ENCODE data around the gene WWOX.

Gene WWOX

DNA sequence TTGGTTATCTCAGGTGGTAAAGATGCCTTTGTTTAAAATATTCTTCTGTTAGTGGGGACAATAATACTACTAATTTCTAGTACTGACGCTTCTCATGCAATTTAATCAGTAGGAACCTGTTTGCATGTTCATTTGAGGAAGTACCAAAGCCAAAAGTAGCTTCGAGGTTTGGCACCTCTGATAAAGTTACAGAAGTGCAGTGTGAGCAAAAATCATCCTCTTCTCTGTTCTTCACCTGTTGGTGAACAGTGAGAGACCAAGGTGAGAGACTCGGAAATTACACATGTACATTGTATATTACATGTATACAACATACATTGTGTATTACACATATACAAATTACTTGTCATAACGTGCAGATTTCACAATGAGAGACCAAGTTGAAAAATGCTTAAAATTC is 1096.5 kb downstream of the WWOX start:
- 94 to 100% methylated on average over 2 of the region's 4 CpGs for WGBS, 2 experiments (ENCODE audit: insufficient coverage in 2 of 2)
- peaks cover 6% of the 10 kb centered on the region for H3K4me1 ChIP-seq (ENCODE audit: control insufficient read depth, insufficient read depth, low read length, poor library complexity, severe bottlenecking)
- H3K27ac ChIP-seq (ENCODE audit: low read depth, low read length, severe bottlenecking) = no peak overlapping the region
- no peaks in the 10 kb centered on the region for H3K36me3 ChIP-seq (ENCODE audit: control insufficient read depth, insufficient read depth, low read length)
- H3K9me3 ChIP-seq (ENCODE audit: control insufficient read depth, low read length) = no peaks in the 10 kb centered on the region
- no peak overlapping the region for H3K4me3 ChIP-seq (ENCODE audit: extremely low read depth, insufficient read depth, low read length, poor library complexity, severe bottlenecking)

DNA sequence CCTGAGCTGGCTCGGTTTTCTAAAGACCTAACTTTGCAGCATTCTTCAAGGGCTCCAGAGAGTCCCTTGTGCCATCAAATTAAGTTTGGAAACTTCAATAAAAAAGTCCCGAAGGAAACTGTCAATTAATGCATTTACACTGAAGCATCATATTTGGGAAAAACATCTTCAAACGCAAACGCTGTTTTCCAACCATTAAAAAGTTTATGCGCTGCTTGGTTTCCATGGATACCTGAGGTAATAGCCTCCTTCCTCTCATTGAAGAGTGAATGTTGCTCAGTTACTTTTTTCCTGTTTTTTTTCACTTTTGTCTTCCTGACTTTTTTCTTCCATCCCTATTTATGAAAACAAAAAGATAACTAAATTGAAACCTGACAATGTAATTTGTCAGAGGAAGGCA is 1102.0 kb downstream of the WWOX start:
- H3K27ac ChIP-seq (ENCODE audit: low read depth, low read length, severe bottlenecking) = no peak overlapping the region
- no peak overlapping the region for H3K4me3 ChIP-seq (ENCODE audit: extremely low read depth, insufficient read depth, low read length, poor library complexity, severe bottlenecking)
- no peaks in the 10 kb centered on the region for H3K4me1 ChIP-seq (ENCODE audit: control insufficient read depth, insufficient read depth, low read length, poor library complexity, severe bottlenecking)
- no peaks in the 10 kb centered on the region for H3K36me3 ChIP-seq (ENCODE audit: control insufficient read depth, insufficient read depth, low read length)
- 90 to 100% methylated on average over 4 to 5 of the region's 5 CpGs for WGBS, 2 experiments (ENCODE audit: insufficient coverage in 2 of 2)
- no peaks in the 10 kb centered on the region for H3K9me3 ChIP-seq (ENCODE audit: control insufficient read depth, low read length)

DNA sequence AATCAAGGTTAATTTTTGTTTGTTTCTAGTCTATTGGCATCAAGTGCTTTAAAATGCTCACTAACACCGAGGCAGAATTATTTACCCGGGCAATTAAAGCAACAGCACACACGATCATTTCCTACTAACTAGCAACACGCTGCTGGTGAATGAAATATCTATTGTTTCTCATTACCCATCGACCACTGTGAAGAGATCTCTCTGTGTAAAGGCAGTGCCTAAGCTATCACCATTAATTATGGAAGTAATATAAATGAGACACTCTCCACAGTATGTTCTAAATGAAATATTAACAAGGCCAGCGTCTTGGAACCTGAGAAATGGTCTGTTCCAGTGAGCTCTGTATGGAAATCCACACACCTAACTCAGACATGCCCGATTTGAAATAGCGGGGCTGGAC is 1103.5 kb downstream of the WWOX start:
- Histone ChIP-seq H3K4me3 (ENCODE audit: extremely low read depth, insufficient read depth, low read length, poor library complexity, severe bottlenecking) (no peak overlapping the region), H3K4me1 (ENCODE audit: control insufficient read depth, insufficient read depth, low read length, poor library complexity, severe bottlenecking) (no peaks in the 10 kb centered on the region), H3K36me3 (ENCODE audit: control insufficient read depth, insufficient read depth, low read length) (no peaks in the 10 kb centered on the region), H3K9me3 (ENCODE audit: control insufficient read depth, low read length) (no peaks in the 10 kb centered on the region), H3K27ac (ENCODE audit: low read depth, low read length, severe bottlenecking) (no peak overlapping the region)
- WGBS, 2 experiments (ENCODE audit: insufficient coverage in 2 of 2) = 100% methylated on average over 2 of the region's 8 CpGs; no CpG with 5 or more reads in 1 of the 2 experiments

DNA sequence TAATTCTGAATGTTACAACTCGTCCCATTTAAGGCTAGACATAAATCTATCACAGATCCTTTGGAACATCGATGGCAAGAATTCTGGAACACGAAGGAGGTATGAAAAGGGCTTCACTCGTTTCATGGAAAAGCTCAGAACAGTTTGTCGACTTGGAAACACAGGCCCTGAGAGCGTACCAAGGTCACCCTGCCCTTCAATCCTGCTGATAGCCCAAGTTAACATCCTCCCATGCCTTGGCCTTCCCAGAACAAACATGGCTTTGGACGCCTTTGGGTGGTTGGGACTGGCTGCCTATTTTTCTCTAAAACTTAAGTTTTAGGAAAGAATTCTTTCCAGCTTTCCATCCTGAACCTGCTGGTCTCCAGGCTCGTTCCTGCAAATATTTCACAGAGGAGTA is 1105.0 kb downstream of the WWOX start:
- Histone ChIP-seq H3K27ac (ENCODE audit: low read depth, low read length, severe bottlenecking) (no peak overlapping the region), H3K4me3 (ENCODE audit: extremely low read depth, insufficient read depth, low read length, poor library complexity, severe bottlenecking) (no peak overlapping the region), H3K4me1 (ENCODE audit: control insufficient read depth, insufficient read depth, low read length, poor library complexity, severe bottlenecking) (no peaks in the 10 kb centered on the region), H3K36me3 (ENCODE audit: control insufficient read depth, insufficient read depth, low read length) (no peaks in the 10 kb centered on the region), H3K9me3 (ENCODE audit: control insufficient read depth, low read length) (no peaks in the 10 kb centered on the region)
- WGBS, 2 experiments (ENCODE audit: insufficient coverage in 2 of 2) = 96 to 97% methylated on average over 5 to 8 of the region's 8 CpGs

DNA sequence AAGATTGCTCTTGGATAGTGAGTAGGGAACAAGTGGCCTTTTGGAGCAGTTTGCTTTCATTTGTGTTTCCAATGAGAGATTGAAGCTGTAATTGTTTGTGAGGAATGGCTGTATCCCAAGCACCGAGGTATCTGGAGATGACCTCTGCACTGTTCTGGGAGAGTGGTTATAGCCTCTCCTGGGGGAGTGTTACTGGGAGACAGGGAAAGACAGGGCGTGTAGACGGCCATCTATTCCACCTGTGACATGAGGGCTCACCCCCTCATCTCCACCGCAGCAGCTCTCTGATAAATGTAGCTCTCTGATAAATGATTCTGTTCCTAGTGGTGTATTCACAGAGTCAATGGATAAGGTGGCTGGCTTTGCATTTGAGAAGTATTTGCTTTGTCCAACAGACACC is 1107.4 kb downstream of the WWOX start:
- 100% methylated on average over 1 of the region's 4 CpGs; no CpG with 5 or more reads in 1 of the 2 experiments for WGBS, 2 experiments (ENCODE audit: insufficient coverage in 2 of 2)
- Histone ChIP-seq H3K36me3 (ENCODE audit: control insufficient read depth, insufficient read depth, low read length) (no peaks in the 10 kb centered on the region), H3K4me1 (ENCODE audit: control insufficient read depth, insufficient read depth, low read length, poor library complexity, severe bottlenecking) (no peaks in the 10 kb centered on the region)

DNA sequence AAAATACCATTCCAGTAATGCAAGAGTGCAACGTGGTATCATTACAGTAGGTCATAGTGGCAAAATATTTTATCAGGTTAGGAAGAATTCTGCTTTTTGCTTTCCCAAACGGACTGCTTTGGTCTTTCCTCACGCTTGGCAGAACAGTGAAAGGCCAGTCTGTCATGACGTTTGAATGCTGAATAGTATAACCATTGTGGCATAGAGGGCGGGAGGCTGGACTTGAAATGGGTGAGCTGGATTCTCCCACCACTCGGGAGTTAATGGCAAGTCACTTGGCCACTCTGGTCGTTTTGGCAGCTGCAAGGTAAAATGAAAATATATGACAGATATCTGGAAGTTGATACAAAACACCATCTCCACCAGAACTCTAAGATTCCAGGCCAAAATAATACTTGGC is 1109.9 kb downstream of the WWOX start:
- Histone ChIP-seq H3K9me3 (ENCODE audit: control insufficient read depth, low read length) (no peaks in the 10 kb centered on the region), H3K4me1 (ENCODE audit: control insufficient read depth, insufficient read depth, low read length, poor library complexity, severe bottlenecking) (no peaks in the 10 kb centered on the region), H3K36me3 (ENCODE audit: control insufficient read depth, insufficient read depth, low read length) (no peaks in the 10 kb centered on the region), H3K4me3 (ENCODE audit: extremely low read depth, insufficient read depth, low read length, poor library complexity, severe bottlenecking) (no peak overlapping the region), H3K27ac (ENCODE audit: low read depth, low read length, severe bottlenecking) (no peak overlapping the region)
- 85 to 95% methylated on average over 5 of the region's 7 CpGs for WGBS, 2 experiments (ENCODE audit: insufficient coverage in 2 of 2)

More for the DNA sequence above, 1107.4 kb downstream of the WWOX start:
- H3K4me3 ChIP-seq (ENCODE audit: extremely low read depth, insufficient read depth, low read length, poor library complexity, severe bottlenecking) = no peak overlapping the region
- H3K27ac ChIP-seq (ENCODE audit: low read depth, low read length, severe bottlenecking) = no peak overlapping the region
- H3K9me3 ChIP-seq (ENCODE audit: control insufficient read depth, low read length) = no peaks in the 10 kb centered on the region

DNA sequence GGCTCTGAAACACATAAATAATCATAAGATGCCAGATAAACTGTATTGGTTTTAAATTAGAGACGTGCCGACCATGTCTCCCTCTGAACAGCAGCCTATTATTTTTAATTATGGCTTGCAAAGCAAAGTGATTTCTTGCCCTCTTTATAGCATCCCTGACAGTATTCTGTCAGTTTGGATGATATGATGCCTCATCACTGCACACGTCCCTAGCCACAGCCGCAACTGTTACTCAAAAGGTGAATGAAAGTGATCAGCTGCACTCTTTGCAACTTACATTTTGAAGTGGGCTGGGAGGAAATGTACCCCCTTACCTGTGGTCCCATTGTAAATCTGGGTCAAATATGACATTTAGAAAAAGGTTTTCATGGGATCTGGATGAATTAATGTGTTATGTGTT is 1111.2 kb downstream of the WWOX start:
- Histone ChIP-seq H3K4me3 (ENCODE audit: extremely low read depth, insufficient read depth, low read length, poor library complexity, severe bottlenecking) (no peak overlapping the region), H3K36me3 (ENCODE audit: control insufficient read depth, insufficient read depth, low read length) (no peaks in the 10 kb centered on the region), H3K9me3 (ENCODE audit: control insufficient read depth, low read length) (no peaks in the 10 kb centered on the region), H3K4me1 (ENCODE audit: control insufficient read depth, insufficient read depth, low read length, poor library complexity, severe bottlenecking) (no peaks in the 10 kb centered on the region), H3K27ac (ENCODE audit: low read depth, low read length, severe bottlenecking) (no peak overlapping the region)
- WGBS, 2 experiments (ENCODE audit: insufficient coverage in 2 of 2) = 100% methylated on average over 1 of the region's 4 CpGs

DNA sequence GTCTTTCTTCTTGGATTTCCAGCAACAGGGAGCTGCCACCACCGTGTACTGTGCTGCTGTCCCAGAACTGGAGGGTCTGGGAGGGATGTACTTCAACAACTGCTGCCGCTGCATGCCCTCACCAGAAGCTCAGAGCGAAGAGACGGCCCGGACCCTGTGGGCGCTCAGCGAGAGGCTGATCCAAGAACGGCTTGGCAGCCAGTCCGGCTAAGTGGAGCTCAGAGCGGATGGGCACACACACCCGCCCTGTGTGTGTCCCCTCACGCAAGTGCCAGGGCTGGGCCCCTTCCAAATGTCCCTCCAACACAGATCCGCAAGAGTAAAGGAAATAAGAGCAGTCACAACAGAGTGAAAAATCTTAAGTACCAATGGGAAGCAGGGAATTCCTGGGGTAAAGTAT is 1112.1 kb downstream of the WWOX start:
- no peaks in the 10 kb centered on the region for H3K36me3 ChIP-seq (ENCODE audit: control insufficient read depth, insufficient read depth, low read length)
- no peaks in the 10 kb centered on the region for H3K4me1 ChIP-seq (ENCODE audit: control insufficient read depth, insufficient read depth, low read length, poor library complexity, severe bottlenecking)
- WGBS, 2 experiments (ENCODE audit: insufficient coverage in 2 of 2) = 91 to 95% methylated on average over 8 to 13 of the region's 13 CpGs
- no peak overlapping the region for H3K4me3 ChIP-seq (ENCODE audit: extremely low read depth, insufficient read depth, low read length, poor library complexity, severe bottlenecking)
- H3K27ac ChIP-seq (ENCODE audit: low read depth, low read length, severe bottlenecking) = no peak overlapping the region
- H3K9me3 ChIP-seq (ENCODE audit: control insufficient read depth, low read length) = no peaks in the 10 kb centered on the region

DNA sequence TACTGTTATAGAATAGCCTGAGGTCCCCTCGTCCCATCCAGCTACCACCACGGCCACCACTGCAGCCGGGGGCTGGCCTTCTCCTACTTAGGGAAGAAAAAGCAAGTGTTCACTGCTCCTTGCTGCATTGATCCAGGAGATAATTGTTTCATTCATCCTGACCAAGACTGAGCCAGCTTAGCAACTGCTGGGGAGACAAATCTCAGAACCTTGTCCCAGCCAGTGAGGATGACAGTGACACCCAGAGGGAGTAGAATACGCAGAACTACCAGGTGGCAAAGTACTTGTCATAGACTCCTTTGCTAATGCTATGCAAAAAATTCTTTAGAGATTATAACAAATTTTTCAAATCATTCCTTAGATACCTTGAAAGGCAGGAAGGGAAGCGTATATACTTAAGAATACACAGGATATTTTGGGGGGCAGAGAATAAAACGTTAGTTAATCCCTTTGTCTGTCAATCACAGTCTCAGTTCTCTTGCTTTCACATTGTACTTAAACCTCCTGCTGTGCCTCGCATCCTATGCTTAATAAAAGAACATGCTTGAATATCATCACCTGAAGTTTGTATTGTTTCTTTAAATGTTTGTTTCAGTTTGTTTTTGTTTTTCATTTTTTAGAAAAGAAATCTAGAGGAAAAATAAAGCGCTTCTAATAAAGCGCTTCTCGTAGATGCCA is 1112.8 kb downstream of the WWOX start:
- Histone ChIP-seq H3K9me3 (ENCODE audit: control insufficient read depth, low read length) (no peaks in the 10 kb centered on the region), H3K4me1 (ENCODE audit: control insufficient read depth, insufficient read depth, low read length, poor library complexity, severe bottlenecking) (no peaks in the 10 kb centered on the region)
- WGBS, 2 experiments (ENCODE audit: insufficient coverage in 2 of 2) = 77 to 86% methylated on average over 4 to 8 of the region's 10 CpGs

DNA sequence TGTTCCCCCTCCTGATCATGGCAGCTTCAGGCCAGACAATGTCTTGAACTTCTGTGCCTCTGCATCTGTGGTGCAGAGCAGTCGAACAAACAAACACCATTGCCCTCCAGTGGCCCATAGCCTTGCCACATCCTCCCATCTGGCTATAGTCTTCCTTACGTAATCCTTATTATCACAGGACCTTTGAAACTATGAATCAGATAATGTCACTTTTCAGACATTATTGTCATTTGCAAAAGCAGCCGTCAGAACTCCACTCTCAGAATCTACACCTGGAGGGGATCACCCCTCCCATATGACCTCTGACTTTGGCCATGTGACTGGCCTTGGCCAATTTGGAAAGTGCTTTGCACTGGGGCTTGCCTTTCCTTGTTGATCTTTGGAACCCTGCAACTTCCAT is 1113.8 kb downstream of the WWOX start:
- Histone ChIP-seq H3K36me3 (ENCODE audit: control insufficient read depth, insufficient read depth, low read length) (no peaks in the 10 kb centered on the region), H3K4me1 (ENCODE audit: control insufficient read depth, insufficient read depth, low read length, poor library complexity, severe bottlenecking) (no peaks in the 10 kb centered on the region), H3K9me3 (ENCODE audit: control insufficient read depth, low read length) (no peaks in the 10 kb centered on the region), H3K4me3 (ENCODE audit: extremely low read depth, insufficient read depth, low read length, poor library complexity, severe bottlenecking) (no peak overlapping the region), H3K27ac (ENCODE audit: low read depth, low read length, severe bottlenecking) (no peak overlapping the region)
- WGBS, 2 experiments (ENCODE audit: insufficient coverage in 2 of 2) = 89 to 93% methylated on average over 3 of the region's 3 CpGs

More for the DNA sequence above, 1112.8 kb downstream of the WWOX start:
- H3K4me3 ChIP-seq (ENCODE audit: extremely low read depth, insufficient read depth, low read length, poor library complexity, severe bottlenecking) = no peak overlapping the region
- H3K36me3 ChIP-seq (ENCODE audit: control insufficient read depth, insufficient read depth, low read length) = no peaks in the 10 kb centered on the region
- no peak overlapping the region for H3K27ac ChIP-seq (ENCODE audit: low read depth, low read length, severe bottlenecking)

DNA sequence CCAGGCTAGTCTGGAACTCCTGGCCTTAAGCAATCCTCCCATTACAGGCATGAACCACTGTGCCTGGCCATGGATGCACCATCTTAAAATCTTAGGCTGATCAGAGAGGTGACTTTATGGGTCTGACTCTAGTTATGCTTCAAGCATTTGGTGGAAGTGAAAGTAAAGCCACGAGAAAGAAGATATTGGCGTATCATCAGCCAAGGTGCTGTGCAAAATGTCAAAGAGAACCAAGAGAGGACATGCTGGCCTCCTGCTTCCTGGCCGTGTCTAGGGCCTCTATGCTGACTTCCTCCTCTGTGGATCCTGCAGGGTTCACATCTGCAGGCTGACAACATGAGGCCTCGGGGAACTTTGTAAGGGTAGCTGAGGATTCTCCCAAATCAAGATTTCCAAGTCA is 1115.8 kb downstream of the WWOX start:
- WGBS, 2 experiments (ENCODE audit: insufficient coverage in 2 of 2) = 71 to 86% methylated on average over 1 to 3 of the region's 4 CpGs
- H3K27ac ChIP-seq (ENCODE audit: low read depth, low read length, severe bottlenecking) = no peak overlapping the region
- H3K36me3 ChIP-seq (ENCODE audit: control insufficient read depth, insufficient read depth, low read length) = no peaks in the 10 kb centered on the region
- peaks cover 3% of the 10 kb centered on the region for H3K4me1 ChIP-seq (ENCODE audit: control insufficient read depth, insufficient read depth, low read length, poor library complexity, severe bottlenecking)
- H3K9me3 ChIP-seq (ENCODE audit: control insufficient read depth, low read length) = no peaks in the 10 kb centered on the region
- H3K4me3 ChIP-seq (ENCODE audit: extremely low read depth, insufficient read depth, low read length, poor library complexity, severe bottlenecking) = no peak overlapping the region
